T-helper 1 cell (primary cell): Measurements from ENCODE around the gene CAMKK1.
A peak's percentile ranks its signal among the peaks of the same experiment; 100 is the strongest.

Experiments
- DNase-seq, 5 donors: peaks; one replicate each; pipeline ENCODE4 v3.0.0-alpha.2; 2012 to 2020

The CAMKK1 gene

GRCh38 chr17:3895354-3895753 is 2.5 kb upstream of the CAMKK1 start:
- DNase-seq, result no peak

GRCh38 chr17:3894911-3895343 is 2.1 kb upstream of the CAMKK1 start:
- DNase-seq, result no peak

- DNase-seq, result no peak
Measured at GRCh38 chr17:3894188-3894587, 1.3 kb upstream of the CAMKK1 start.

- no peak for DNase-seq
Measured at GRCh38 chr17:3893720-3894116, 865 bp upstream of the CAMKK1 start.

- DNase-seq, result peak; percentile 63 to 85 (median 78)
Measured at GRCh38 chr17:3892095-3892998, 506 bp downstream of the CAMKK1 start.

GRCh38 chr17:3891626-3892094 is 1.2 kb downstream of the CAMKK1 start:
- DNase-seq, result no peak

GRCh38 chr17:3890878-3891219 is 2.0 kb downstream of the CAMKK1 start:
- DNase-seq, result no peak

- DNase-seq, result no peak
Measured at GRCh38 chr17:3890082-3890877, 2.6 kb downstream of the CAMKK1 start.

- DNase-seq, result no peak
Measured at GRCh38 chr17:3889325-3890012, 3.4 kb downstream of the CAMKK1 start.

GRCh38 chr17:3888343-3889171 is 4.3 kb downstream of the CAMKK1 start:
- no peak for DNase-seq

GRCh38 chr17:3887804-3888203 is 5.0 kb downstream of the CAMKK1 start:
- DNase-seq, result no peak

- DNase-seq, result no peak
Measured at GRCh38 chr17:3887394-3887793, 5.5 kb downstream of the CAMKK1 start.

GRCh38 chr17:3886776-3887175 is 6.1 kb downstream of the CAMKK1 start:
- DNase-seq, result peak in 1 of 5 donors; percentile 32

GRCh38 chr17:3885970-3886369 is 6.9 kb downstream of the CAMKK1 start:
- no peak for DNase-seq

GRCh38 chr17:3885271-3885670 is 7.6 kb downstream of the CAMKK1 start:
- no peak for DNase-seq

GRCh38 chr17:3884188-3884587 is 8.7 kb downstream of the CAMKK1 start:
- DNase-seq, result no peak

- DNase-seq, result no peak
Measured at GRCh38 chr17:3882276-3882675, 10.6 kb downstream of the CAMKK1 start.

GRCh38 chr17:3880983-3881382 is 11.9 kb downstream of the CAMKK1 start:
- DNase-seq, result no peak

- DNase-seq, result no peak
Measured at GRCh38 chr17:3879591-3880417, 13.0 kb downstream of the CAMKK1 start.

- DNase-seq, result no peak
Measured at GRCh38 chr17:3879186-3879585, 13.7 kb downstream of the CAMKK1 start.

GRCh38 chr17:3877220-3877619 is 15.6 kb downstream of the CAMKK1 start:
- DNase-seq, result no peak
